Stimulated activated CD4-positive, alpha-beta T cell treated with anti-CD3 and anti-CD28 coated beads, Interleukin-15, amount 100 ng/mL, for 1 hour (primary cell): Measurements from ENCODE around the gene ABI1.
A peak's percentile ranks its signal among the peaks of the same experiment; 100 is the strongest.

Experiments used
- DNase-seq, 2 donors: peaks; one replicate each; pipeline ENCODE4 v3.0.0-alpha.2; 2020; ENCODE audit warnings: low read depth in 1 of 2, low spot score in 1 of 2

The ABI1 gene

DNA sequence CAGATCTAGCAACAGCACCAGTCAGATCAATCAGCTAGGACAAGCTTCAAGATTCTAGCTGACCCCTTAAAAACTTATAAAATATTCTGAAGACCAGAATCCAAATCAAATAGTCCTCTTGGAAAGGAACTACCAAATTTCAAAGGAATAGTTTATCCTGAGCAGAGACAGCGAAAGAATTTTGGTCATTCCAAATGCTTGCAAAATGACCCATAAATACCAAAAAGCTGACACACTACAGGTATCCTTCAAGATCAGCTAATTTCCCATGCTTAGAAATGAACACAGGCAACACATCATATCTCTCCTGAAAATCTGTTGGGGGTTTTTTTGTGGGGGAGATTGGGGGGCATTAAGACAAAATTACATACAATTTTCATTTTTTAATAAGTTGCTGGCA, 84.5 kb downstream of the ABI1 start:
- DNase-seq, result no peak

- DNase-seq, result no peak
These were observed 87.1 kb downstream of the ABI1 start for GRCh38 chr10:26773633-26774032.

GRCh38 chr10:26770069-26770468, 90.7 kb downstream of the ABI1 start:
- no peak for DNase-seq

DNA sequence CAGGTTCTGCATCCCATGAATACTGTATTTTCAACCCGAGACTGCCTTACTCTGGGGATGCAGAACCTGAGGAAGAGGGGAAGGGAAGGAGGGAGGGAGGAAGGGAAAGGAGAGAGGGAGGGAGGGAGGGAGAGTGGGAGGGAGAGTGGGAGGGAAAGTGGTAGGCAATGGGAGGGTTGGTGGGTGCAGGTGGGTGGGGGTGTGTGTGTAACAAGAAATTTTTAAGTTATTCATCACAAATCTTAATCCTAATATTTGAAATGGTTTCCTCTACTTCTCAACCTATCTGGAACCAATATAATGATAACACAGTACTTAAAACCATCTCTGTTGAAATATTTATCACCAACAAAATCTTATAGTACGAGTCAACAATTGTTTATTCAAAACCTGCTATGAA, 95.2 kb downstream of the ABI1 start:
- no peak for DNase-seq

DNA sequence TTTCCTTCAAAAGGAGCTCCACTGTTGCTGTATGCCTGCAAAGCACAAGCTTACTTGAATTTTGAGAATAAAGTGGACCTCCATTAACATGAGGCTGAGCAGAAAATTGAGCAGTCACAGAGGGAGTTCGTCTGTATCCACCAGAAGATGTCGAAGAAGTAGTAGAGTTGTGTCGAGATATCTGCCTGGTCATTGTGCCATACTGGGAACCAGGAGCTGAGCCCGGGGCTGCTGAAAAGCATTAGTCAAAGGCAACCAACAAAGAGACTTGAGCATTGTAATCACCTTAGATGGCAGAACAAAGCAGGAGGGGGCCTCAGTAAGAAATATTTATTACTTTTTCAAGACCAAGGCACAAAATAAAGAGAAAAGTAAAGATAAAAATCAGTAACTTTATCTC, 101.8 kb downstream of the ABI1 start:
- DNase-seq, result no peak

- DNase-seq, result no peak
These were observed 105.3 kb downstream of the ABI1 start for GRCh38 chr10:26755443-26755903.

DNA sequence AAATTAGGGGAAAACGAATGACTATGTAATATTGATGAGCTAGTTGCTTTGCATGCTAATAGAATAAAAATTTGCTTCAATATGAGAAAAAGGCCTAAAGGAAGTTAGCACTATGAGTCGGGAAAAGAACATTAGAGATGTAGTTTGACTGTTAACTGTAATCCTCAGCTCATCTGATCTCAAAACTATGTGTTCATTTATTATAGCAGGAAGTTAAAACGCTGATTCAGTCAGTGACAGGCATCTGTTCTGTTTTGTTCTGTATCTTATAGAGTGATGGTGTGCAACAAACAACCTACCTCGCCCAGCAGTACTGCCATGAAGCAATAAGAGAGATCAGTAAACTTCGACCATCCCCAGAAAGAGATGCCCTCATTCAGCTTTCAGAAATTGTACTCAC, 114.7 kb downstream of the ABI1 start:
- DNase-seq, result no peak

DNA sequence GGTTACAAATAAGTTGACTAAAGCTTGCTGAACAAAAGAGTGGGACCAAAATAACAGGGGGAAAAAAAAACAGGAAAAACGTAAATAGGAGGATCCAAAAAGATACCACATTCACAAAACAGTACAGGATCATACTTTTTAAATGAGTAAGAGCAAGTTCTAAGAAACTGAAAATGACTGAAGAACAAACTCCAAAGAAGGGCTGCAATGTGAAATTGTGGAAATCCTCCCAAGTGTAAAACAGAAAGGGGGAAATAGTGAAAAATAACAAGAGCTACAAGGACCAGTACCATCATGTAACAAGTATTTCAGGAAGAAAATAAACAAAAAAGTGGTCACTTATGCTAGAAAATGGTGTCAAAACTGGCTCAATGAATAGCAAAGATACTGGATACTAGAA, 116.9 kb downstream of the ABI1 start:
- no peak for DNase-seq

DNA sequence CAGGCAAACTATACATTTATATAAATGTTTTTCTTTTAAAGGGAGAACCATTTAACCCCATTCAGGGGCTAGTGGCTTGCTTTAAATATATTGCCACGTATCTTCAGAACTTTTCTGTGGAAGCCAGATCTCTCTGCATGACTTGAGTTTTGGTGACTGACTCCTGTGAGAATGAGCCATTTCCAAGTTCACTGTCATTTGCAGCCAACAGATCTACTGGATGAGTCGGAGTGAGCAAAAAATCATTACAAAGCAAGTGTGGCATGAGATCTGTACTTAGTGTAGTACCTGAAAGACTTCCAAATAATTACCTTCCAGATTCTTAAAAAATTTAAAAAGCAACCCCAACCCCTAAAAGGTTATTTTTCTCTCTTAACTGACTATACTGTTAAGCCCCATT, 117.7 kb downstream of the ABI1 start:
- DNase-seq, result no peak

DNA sequence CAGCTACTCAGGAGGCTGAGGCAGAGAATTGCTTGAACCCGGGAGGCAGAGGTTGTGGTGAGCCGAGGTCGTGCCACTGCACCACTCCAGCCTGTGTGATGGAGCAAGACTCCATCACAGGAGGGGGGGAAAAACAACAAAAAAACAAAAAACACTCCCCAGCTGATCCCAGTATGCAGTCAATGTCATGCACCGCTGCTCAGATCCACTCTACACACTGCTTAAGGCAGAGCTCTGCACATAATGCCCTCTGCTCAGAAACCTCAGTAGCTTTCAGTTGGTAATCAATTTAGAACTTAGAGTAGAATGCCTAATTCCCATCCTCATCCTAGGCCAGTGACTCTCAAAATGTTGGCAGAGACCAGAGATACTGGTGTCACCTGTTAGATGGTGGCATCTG, 119.4 kb downstream of the ABI1 start:
- DNase-seq, result no peak

GRCh38 chr10:26739071-26739631, 121.6 kb downstream of the ABI1 start:
- DNase-seq, result no peak

DNA sequence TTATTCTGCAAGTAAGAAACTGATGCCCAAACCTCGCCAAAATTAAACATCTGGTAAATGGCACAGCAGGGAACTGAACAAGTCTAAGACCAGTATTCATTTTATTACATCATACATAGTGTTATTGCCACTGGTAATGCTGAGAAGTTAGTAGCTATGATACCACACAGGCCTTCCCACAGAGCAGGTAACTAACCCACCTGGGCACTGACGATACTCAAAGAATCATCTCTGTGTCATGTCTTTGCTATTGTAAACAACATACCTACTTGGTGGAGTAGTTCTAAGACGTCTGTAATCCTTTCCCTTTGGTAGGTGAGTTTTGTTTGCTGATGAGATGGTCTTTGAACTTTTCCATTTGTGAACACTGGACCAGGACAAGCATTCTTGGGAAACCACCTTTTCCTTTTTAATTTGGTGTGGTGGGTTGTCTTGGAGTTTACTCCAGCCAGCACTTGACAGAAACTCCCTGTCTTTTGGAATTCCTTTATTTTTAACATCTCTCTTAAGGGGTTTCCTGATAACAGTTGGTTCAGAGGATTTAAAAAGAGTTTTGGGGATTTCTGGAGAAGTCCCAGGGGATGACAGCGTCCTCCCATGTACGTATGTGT, 122.4 kb downstream of the ABI1 start:
- DNase-seq, result no peak

DNA sequence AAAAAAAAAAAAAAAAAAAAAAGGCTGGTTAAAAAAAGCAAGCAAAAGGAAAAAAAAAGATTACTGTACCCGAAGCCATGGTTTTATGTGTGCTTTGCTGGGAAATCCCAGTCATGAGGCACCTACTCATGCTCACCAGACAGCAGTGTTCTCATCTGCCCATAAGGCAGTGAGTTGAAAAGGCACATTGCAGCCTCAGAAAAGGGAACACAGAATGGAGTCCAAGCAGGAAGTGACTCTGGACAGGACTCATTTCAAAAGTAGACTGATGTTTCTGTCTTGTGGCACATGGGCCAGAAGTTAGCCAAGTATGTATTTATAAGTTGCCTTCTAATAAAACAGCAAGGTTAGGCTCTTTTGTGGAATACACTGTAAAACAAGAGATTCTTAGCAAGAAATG, 123.0 kb downstream of the ABI1 start:
- DNase-seq, result no peak

- DNase-seq, result no peak
These were observed 125.3 kb downstream of the ABI1 start for GRCh38 chr10:26735435-26735834.

DNA sequence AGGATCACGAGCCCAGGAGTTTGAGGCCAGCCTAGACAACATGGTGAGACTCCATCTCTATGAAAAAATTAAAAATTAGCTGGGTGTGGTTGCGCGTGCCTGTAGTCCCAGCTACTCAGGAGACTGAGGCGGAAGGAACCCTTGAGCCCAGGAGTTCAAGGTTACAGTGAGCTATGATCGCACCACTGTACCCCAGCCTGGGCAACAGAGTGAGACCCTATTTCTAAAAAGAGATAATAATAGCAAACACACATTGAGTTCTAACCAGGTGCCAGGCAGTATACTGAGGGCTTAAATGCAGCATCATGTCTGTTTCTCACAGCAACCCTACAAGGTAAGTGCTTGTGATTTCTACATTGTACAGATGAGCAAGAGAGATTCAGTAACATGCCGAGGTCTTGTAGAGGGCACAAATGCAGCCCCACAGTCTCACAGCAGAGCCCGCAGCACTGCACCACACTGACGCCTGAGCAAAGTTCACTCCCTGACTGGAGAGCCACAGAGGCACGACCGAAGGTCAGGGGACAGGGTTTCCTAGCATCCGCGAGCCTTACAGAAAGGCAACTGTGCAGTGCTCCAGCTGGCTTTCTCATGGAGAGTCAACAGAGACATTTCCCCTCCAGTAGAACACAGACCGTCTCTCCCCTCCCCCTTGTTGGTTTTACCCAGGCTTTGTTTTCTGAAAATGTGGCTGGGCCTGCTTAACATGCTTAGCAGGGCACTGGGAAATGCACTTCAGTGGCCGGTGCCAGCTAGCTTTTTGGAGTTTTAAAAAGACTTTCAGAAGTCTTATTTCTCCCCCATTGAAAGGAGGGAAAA, 126.8 kb downstream of the ABI1 start:
- DNase-seq, result no peak

DNA sequence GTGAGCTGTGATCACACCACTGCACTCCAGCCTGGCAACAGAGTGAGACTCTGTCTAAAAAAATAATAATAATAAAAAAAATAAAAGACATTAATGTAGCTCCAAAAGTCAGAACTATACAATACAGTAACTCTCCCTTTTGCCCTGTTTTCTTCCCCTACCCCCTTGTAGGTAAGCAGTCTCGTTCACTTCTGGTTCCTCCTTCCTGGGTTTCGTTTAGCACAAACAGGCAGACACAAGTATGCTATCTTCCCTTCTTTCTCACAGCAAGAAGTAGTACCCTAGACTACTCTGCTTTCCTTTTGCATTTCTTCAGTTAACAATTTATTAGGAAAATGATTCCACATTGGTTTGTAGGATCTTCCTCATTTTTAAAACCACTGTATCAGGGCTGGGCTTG, 130.2 kb downstream of the ABI1 start:
- no peak for DNase-seq

GRCh38 chr10:26729395-26729794, 131.4 kb downstream of the ABI1 start:
- no peak for DNase-seq

DNA sequence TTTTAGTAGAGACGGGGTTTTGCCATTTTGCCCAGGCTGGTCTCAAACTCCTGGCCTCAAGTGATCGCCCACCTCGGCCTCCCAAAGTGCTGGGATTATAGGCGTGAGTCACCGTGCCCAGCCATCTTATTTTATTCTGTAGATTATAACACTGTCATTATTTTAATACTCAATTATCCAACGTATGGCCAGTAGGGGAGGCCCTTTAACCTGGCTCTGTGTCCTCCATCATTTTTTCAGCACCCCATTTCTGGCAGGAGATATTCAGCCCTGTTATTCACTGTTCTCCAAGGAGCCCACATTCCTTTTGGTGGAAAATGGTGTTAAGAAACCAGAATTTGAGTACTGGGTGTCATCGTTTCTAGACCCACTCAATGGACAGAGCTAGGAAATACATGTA, 131.8 kb downstream of the ABI1 start:
- no peak for DNase-seq

- DNase-seq, result no peak
These were observed 133.8 kb downstream of the ABI1 start for GRCh38 chr10:26727005-26727404.

DNA sequence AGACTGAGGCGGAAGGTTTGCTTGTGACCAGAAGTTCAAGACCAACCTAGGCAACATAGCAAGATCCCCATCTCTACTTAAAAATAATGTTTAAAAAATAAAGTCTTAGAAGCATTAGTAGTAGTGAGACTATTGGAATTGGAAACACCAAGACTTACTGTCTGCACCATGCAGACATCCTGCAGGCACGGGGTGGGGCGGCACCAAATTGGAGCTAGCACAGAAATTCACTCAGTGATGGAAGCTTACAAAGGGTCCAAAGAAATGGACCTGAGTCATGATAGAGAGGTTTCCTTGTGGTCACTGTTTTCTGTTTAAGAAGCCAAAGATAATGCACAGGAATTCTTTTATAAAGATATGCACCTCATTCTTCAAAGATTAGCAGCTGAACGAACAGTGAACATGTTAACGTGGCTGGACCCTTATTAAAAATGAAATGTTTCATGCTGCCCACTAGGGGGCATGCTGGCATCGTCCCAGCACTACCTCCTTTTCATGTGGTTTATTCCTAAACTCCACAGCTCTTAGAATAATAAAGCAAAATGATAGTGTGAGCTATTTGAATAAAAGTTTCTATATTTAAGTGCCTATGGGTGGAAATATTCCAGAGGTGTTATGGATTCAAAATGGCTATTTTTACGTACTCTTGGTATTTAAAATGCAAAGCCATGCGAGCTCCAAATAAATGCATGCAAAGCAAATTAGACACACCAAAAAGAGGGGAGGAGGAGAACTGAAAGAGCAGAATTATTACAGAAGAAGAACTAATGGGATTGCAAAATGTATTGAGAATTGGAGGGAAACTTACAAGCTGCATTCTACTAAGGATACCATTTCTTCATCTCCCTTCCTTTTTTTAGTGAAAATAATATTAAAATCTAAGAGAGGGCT, 134.7 kb downstream of the ABI1 start:
- DNase-seq, result peak in 1 of 2 donors; percentile 17

GRCh38 chr10:26723016-26723415, 137.7 kb downstream of the ABI1 start:
- no peak for DNase-seq

GRCh38 chr10:26721561-26721960, 139.2 kb downstream of the ABI1 start:
- no peak for DNase-seq
